Stimulated activated CD4-positive, alpha-beta T cell treated with anti-CD3 and anti-CD28 coated beads, Interleukin-15, amount 100 ng/mL, for 24 hours (primary cell): ENCODE measurements around the gene ITPK1.
"Not testable (repeated sequence)": the region's sequence is repeated elsewhere in the genome, so short reads cannot be mapped to it uniquely, and the experiment has no call there.

Experiments
- DNase-seq: peaks from one replicate; pipeline ENCODE4 v3.0.0-alpha.2; 2020

Gene ITPK1

DNA sequence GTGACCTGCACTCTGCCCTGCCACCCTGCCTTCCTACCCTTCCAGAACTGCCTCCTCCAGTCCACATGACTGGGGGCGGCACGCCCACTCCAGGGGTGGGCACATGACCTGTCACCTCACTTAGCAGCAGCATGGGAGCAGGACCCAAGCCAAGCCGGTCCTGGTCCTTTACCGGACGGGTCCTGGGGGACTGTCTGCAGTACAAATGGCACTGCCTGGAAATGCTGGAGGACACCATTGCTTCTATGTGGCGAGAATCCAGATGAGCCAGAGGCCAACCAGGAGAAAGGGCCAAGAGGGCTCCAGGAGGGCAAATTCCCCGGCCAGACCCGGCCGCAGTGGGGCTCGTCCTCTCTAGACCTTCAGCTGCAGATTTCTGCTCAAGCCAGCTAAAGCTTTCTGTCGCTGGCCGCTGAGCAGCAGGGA lies 33.1 kb downstream of the ITPK1 start:
- no peak for DNase-seq

DNA sequence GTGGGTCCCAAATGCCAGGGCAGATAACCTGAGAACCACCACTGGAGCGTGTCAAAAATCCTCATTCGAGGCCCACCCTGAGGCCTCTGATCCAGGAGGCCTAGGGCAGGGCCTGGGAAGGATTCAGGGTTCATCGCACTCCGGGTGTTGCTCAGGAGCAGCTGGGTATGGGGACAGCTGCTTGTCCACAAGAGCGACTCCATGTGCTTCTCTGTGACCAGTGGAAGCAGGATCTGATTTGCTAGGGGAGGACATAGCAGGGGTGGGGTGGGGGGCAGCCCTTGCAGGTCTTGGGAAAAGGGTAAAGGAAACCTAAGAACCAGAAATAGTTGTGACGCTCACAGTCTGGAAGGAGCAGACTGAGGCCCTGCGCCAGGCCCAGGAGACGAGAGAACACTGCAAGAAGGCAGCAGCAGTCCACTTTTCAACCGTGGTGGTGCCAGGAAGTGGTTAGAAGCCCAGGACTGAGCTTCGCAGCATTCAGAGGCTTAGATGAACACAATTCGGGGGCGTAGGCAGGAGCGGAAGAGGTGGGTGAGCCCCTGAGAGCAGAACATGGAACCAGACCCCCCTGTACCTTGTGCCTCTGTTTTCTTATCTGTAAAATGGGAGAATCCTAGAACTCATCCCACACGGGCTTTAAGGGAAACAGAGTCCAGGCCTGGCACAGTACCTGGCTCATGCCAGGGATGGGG lies 33.7 kb downstream of the ITPK1 start:
- peak; percentile 31 for DNase-seq

DNA sequence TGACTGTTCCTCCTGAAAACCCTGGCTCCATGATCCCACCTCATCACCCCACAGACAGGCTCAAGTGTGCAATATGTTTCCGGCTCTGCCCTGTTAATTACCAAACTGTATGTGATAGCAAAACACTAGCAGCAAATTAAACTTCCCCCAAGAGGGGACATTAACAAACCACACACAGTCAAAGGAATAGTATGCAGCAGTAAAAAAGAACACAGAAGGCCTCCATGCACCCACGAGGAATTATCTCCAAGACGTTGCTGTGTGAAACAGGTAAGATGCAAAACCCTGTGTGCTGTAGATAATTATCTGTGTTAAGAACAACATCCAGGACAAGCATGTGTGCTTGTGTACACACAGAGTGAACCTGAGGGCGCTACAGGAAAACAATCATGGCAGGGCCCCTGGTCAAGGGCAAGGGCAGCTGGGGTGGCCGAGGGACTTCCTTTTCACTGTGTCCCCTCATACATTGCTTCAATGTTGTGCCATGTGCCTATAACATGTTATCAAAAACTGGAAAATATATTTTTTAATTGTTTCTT lies 35.8 kb downstream of the ITPK1 start:
- no peak for DNase-seq

- no peak for DNase-seq
Observed at GRCh38 chr14:93079321-93079720, 36.4 kb downstream of the ITPK1 start.

- no peak for DNase-seq
Observed at GRCh38 chr14:93078870-93079269, 36.9 kb downstream of the ITPK1 start.

DNA sequence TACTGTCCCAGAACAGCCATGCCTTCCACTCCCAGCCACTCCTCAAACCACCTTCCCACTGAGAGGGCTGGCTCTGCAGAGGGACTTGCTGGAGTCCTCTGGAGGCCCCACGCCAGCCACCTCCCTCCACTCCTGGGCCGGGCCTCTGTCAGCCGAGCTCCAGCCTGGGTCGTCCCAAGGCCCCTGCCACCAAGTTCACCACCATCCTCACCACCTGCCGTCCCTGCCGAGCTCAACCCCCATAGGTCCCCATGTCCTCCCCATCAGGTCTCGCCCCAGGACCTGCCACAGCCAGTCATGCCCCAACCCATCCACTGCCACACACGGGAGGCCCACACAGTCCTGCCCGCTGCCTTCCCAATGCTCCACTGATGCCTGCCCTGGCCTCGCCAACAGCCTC lies 39.0 kb downstream of the ITPK1 start:
- no peak for DNase-seq

GRCh38 chr14:93075891-93076290 lies 39.8 kb downstream of the ITPK1 start:
- DNase-seq, result no peak

- DNase-seq, result no peak
Observed at GRCh38 chr14:93073910-93074769, 41.6 kb downstream of the ITPK1 start.

- DNase-seq, result no peak
Observed at GRCh38 chr14:93073358-93073707, 42.4 kb downstream of the ITPK1 start.

GRCh38 chr14:93072659-93073357 lies 42.9 kb downstream of the ITPK1 start:
- DNase-seq, result no peak

- DNase-seq, result no peak
Observed at GRCh38 chr14:93068711-93069110, 47.0 kb downstream of the ITPK1 start.

DNA sequence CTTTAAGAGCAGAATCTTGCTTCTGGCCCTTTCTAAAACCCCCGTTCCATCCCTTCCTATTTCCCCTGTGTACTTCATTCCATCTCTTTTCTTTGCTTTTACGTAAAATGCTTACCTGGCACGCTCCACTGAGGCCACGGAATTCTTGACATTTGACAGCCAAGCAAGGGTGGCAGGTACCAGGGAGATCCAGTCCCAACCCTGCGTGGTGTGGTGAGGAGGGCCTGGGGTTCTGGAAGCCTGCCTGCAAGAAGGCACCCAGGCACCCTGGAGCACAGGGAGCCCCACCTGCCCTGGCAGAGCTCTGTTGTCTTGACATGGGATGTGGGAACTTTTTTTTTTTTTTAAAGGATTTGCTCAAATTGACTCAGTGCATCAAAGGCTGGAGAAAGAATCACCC lies 48.6 kb downstream of the ITPK1 start:
- DNase-seq, result no peak

DNA sequence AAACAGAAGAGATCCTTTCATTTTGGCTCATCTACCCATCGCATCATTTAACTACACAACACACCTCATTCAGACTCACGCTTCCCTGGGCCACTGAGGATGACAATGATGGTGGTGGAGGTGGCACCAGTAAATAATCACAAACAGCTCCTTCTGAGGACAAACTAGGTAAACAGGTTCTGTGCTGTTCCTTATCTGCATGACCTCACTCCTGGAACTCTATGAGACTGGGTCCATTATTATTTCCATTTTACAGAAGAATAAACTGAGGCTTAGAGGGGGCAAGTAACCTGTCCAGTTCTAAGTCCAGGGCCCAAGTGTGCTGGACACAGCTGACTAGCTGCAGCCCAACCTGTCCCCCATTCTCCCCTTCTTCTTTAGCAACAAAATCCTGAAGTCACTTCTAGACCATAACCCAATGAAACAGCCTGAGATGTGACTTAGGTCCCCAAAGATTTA lies 50.4 kb downstream of the ITPK1 start:
- DNase-seq, result no peak

DNA sequence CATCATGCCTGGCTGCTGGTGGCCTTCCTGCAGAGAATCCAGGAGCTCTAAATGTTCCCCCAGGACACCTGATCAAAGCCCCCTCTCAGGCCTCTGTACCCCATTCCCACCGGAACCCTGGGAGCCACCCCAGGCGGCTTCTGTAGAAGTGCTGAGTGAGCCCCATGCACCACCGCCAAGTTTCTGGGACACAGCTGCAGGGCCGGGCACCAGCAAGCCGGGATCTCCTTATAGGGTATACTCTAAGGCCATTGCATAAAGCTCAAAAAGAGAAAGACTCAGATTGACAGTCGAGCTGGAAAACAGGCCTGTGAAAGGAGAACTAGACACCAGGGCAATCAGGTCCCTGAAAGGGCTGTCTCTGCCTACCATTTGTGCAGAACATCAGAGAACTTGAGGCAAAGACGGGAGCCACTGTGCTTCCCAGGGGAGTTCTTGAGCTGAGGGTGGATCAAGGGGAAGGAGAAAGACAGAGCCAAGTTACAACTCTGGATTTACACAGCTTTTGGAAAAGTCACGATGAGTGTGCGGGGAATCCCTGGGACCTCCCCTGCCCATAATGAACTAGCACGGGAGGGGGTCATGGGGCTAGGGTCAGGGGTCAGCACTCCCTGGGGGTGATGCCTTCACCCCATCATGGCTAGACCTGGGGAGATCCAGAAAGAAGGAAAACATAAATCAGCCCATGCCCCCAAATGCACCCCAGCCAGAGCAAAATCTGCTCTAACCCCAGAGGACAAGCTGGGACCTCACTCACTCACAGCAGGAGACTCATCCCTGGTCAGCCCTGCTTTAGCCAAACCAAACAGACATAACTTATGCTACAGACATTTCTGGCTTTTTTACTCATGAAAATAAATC lies 51.1 kb downstream of the ITPK1 start:
- DNase-seq, result no peak

GRCh38 chr14:93063393-93063792 lies 52.3 kb downstream of the ITPK1 start:
- no peak for DNase-seq

DNA sequence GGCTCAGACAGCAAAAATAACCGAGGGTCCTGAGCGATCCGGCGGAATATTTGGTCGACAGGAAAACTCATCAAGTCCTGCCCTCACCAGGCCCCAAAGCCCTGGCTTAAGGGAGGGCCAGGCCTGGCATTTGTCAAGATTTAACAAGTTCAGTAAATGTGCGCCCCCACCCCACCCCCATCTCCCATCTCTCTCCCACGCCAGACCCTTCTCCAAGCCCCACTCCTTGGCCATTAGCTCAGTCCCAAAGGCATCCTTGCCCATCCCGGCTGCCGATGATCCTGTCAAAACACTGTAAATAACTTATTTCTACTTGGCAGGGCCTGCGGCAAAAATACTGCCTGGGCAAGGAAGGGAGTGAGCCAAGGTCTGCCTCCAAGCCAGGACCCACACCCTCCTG lies 52.8 kb downstream of the ITPK1 start:
- no peak for DNase-seq

GRCh38 chr14:93062013-93062412 lies 53.7 kb downstream of the ITPK1 start:
- DNase-seq, result not testable (repeated sequence)

GRCh38 chr14:93061380-93062012 lies 54.2 kb downstream of the ITPK1 start:
- no peak for DNase-seq

GRCh38 chr14:93060841-93061240 lies 54.9 kb downstream of the ITPK1 start:
- no peak for DNase-seq

- DNase-seq, result no peak
Observed at GRCh38 chr14:93059917-93060545, 55.7 kb downstream of the ITPK1 start.

- DNase-seq, result no peak
Observed at GRCh38 chr14:93059260-93059659, 56.5 kb downstream of the ITPK1 start.
